GM12873 (cell line): ENCODE measurements around the gene MPO.

Source experiments
- TF ChIP-seq, protein P1 (sequence below): IDR thresholded peaks from 2 replicates; pipeline ENCODE4 v1.5.1; 2012; ENCODE audit warnings: low read depth, mild to moderate bottlenecking, moderate library complexity, low read length, control low read depth; ENCODE audit not compliant: insufficient read depth; ENCODE audit errors: missing control alignments

The MPO gene

GRCh38 chr17:58265902-58266875 lies 14.5 kb downstream of the MPO start:
- TF ChIP-seq, protein P1, sequence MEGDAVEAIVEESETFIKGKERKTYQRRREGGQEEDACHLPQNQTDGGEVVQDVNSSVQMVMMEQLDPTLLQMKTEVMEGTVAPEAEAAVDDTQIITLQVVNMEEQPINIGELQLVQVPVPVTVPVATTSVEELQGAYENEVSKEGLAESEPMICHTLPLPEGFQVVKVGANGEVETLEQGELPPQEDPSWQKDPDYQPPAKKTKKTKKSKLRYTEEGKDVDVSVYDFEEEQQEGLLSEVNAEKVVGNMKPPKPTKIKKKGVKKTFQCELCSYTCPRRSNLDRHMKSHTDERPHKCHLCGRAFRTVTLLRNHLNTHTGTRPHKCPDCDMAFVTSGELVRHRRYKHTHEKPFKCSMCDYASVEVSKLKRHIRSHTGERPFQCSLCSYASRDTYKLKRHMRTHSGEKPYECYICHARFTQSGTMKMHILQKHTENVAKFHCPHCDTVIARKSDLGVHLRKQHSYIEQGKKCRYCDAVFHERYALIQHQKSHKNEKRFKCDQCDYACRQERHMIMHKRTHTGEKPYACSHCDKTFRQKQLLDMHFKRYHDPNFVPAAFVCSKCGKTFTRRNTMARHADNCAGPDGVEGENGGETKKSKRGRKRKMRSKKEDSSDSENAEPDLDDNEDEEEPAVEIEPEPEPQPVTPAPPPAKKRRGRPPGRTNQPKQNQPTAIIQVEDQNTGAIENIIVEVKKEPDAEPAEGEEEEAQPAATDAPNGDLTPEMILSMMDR: no peak

GRCh38 chr17:58265271-58265670 lies 15.5 kb downstream of the MPO start:
- TF ChIP-seq, protein P1: no peak

- TF ChIP-seq, protein P1: no peak
Measured at GRCh38 chr17:58264407-58265103, 16.2 kb downstream of the MPO start.

GRCh38 chr17:58263773-58264172 lies 17.0 kb downstream of the MPO start:
- TF ChIP-seq, protein P1: no peak

GRCh38 chr17:58262149-58262548 lies 18.6 kb downstream of the MPO start:
- TF ChIP-seq, protein P1: no peak

DNA sequence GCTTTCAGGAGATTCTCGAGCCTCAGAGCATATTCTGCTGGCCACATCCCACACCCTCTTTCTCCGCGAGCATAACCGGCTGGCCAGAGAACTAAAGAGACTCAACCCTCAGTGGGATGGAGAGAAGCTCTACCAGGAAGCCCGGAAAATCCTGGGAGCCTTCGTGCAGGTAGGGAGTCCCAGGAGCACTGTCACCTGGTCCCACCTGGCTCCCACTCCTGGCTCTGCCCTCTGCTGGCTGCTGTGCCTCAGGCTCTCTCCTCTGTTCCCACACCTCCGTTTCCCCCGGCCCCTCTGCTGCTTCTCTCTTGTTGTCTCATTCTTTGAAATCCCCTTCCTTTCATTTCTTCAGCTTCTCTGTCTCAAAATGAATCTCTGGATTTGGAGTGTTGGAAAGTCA lies 25.9 kb downstream of the MPO start:
- TF ChIP-seq, protein P1: peak; percentile 51

GRCh38 chr17:58253082-58253481 lies 27.7 kb downstream of the MPO start:
- TF ChIP-seq, protein P1: no peak
